GM21447 (cell line): ENCODE measurements around the gene SHROOM3.

Source experiments
- ATAC-seq: cut with Tn5 transposase; IDR thresholded peaks from one replicate; pipeline ENCODE4 v1.9.1; 2021; ENCODE audit not compliant: unreplicated experiment

The SHROOM3 gene

DNA sequence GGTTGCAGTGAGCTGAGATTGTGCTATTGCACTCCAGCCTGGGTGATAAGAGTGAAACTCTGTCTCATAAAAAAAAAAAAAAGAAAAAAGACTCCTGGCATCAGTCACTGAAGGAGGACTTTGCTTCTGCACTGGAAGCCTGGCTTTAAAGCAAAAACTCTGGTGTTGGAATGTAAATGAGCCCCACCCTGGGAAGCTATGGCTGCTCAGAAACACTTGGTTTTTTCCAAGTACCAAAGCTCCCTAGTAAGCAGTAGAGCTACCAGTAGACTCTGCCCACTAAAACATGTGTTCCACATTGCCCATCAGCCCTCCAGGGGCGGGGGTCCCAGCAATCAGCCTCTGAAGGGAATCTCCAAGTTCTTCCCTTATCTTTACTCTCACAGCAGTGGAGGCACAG lies 154.4 kb downstream of the SHROOM3 start:
- no peak for ATAC-seq

DNA sequence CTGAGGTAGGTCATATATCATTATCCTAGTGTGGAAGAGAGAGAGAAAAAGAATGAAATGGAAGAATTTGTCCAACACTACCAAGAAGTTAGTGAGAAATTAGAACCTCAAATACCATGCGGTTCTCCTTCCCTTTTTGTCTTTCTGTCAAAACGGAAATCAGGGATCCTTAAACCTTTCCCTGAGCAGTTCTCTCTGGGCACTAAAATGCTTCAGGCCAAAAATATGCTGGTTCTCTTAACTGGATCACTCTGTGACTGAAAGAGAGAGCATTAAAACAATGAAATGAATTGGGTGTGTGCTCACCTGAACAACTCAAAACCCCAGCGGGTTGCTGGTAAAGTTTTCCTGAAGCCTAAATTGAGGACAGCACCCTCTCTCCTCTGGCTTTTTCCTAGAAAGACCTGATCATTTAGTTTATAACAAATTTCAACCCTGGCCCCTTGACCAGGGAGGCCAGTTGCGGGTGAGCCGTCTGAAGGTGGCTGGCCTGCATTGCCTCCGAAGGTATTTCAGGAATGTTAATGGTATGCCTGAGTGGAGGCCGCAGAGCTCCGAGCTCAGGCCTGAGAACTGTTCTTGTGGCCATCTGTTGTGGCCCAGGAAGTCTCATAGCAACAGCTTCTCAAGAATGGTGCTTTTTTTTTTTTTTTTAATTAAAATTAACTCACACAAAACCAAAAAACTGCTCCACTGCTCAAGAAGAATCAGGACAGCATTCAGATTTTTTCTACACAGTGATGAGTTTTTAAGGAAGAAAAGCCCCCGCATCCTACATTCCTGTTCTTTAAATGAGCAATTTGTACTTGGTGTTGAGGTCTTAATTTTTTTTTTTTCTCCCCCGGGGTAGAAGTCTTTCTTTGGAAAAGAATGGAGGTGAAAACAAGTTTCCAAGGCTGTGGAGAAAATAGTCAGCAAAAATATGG lies 155.1 kb downstream of the SHROOM3 start:
- ATAC-seq = no peak

GRCh38 chr4:76590798-76591281 lies 155.8 kb downstream of the SHROOM3 start:
- ATAC-seq = no peak

GRCh38 chr4:76591992-76592391 lies 157.0 kb downstream of the SHROOM3 start:
- no peak for ATAC-seq

GRCh38 chr4:76592460-76592859 lies 157.4 kb downstream of the SHROOM3 start:
- ATAC-seq = no peak

DNA sequence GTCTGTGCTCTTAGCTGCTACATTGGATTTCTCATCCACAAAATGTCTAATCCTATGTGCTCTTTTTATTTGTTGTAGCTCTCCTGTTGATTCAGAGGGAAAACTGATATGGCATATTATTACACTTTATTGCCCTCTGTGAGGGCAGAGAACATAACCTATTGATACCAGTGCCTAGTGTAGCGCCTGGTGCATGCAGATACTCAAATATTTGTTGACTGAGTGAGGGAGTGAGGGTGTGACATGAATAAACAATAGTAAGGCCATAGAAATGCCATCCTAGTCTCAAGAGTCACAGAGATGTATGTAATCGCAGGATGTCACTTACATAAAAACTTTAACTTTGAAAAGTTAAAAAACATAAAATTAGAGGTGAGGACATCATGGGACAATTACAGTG lies 159.1 kb downstream of the SHROOM3 start:
- ATAC-seq = no peak

- no peak for ATAC-seq
Observed at GRCh38 chr4:76595435-76595834, 160.4 kb downstream of the SHROOM3 start.

- no peak for ATAC-seq
Observed at GRCh38 chr4:76596713-76597112, 161.7 kb downstream of the SHROOM3 start.

GRCh38 chr4:76597423-76597979 lies 162.5 kb downstream of the SHROOM3 start:
- ATAC-seq = no peak

GRCh38 chr4:76600447-76600846 lies 165.4 kb downstream of the SHROOM3 start:
- no peak for ATAC-seq

DNA sequence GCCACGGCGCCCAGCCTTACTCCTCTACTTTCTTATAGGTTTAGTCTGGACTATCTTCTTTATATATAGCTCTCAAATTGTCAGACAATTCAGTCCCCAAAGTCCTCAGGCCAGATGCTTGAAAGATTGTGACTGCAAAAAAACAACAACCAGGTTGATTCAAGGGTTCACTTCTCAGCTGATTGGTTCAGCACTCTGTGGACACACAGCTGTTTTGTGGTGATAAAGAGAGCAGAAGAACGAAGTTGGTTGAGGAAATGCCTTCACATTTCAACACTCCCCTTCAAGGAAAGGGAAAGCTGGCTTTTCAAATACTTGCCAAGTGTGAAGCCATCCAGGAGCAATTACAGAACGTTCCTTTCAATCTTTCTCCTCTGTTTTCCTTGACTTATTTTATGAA lies 166.8 kb downstream of the SHROOM3 start:
- no peak for ATAC-seq

- ATAC-seq = no peak
Observed at GRCh38 chr4:76605099-76605563, 170.1 kb downstream of the SHROOM3 start.

GRCh38 chr4:76606645-76607265 lies 171.7 kb downstream of the SHROOM3 start:
- ATAC-seq = no peak

DNA sequence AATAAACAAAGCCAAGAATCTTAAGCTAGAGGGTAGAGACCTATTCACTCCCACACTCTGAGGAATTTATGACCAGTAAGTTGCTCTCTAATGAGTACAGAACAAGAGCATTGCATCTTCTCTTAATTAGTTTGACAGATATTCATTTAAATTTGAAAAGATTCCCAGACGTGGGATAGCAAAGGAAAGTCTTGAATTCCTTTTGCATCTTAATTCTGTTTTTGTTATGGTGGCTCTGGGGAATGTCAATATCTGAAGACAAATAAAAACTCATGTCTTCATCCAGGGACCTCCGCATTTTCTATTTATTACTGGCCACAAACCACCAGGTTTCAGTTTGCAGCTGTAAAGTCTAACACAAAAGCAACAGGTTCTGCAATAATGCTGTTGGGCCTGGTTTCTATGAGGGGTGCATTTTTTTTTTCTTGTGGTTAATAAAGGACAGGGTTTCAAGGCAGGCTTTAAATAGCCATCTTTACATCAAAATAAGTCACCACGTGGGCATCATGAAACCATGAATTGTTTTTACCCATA lies 172.3 kb downstream of the SHROOM3 start:
- ATAC-seq = peak; percentile 97

DNA sequence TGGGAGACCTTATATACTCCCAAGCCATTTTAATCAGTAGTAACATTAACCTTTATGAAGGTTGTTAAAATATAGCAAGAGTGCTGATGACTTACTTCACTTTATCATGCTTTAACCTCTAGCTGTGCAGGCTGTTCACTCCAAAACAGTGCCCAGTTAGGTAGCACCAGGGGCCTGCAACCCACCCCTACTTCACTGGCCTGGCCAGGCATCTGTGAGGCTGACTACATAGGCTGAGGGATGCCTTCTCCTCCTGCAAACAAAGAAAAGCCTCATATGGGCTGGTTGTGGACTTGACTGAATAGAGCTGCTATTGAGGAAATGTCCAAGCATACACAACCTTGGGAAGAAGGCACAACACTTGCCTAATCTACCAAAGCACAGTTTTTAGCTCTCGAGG lies 172.8 kb downstream of the SHROOM3 start:
- ATAC-seq = peak; percentile 27

DNA sequence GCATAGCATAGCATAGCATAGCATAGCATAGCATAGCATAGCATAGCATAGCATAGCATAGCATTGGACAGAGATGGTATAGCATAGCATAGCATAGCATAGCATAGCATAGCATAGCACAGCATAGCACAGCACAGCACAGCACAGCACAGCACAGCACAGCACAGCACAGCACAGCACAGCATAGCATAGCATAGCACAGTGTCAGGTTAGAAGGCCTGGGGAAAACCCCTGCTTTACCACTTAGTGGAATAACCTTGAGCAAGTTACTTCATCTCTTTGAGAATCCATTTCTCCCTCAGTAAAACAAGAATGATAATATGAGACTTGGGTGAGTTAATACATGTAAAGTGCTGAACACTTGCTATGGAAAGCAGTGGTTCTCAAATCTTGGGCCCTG lies 173.5 kb downstream of the SHROOM3 start:
- peak; percentile 31 for ATAC-seq

GRCh38 chr4:76610751-76611547 lies 175.9 kb downstream of the SHROOM3 start:
- no peak for ATAC-seq

DNA sequence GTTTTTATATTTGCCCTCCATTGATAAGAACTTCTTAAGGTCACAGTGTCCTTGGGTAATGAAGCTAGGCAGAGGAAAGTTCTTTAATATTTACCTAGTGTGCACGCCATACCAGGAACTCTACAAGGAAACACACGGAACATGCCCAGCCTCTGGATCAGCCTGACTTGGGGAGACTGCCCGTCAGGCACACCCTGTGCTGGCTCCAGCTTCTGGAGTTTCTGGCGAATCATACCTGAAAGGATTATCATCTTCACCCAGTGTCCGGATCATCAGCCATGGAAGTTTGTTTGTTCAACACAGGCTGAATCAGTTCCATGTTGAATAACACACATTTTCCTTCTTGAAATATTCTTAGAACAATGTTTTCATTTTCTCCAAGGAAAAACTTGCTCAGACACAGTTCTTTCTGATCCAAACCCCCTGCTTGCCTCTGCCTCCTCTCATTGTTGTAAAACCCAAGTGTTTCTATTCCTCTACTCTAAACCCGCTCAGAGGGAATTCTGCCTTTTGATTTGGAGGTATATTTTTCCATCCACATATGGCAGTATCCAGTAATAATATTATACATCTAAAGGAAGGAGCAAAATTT lies 176.7 kb downstream of the SHROOM3 start:
- no peak for ATAC-seq

GRCh38 chr4:76614589-76614988 lies 179.6 kb downstream of the SHROOM3 start:
- ATAC-seq = no peak

DNA sequence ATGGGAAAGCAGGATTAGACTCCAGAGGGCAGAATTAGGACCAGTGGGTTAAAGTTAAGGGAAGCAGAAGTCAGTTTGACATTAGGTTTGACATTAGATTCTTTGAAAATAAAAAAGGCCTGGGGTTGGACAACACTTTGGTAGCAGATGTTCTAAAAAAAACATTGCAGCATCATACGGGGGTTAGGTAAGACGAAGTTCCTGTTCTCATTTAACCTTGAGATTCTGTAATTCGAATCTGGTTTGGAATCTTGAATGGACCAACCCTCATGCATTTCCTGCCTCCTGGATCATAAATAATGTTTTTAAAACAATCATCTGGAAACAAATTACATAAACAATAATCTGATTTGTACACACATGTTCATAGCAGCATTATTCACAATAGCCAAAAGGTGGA lies 181.0 kb downstream of the SHROOM3 start:
- no peak for ATAC-seq
